Measurements from ENCODE around the gene CEACAM19. TPM values are rescaled to one million over a fixed set of nuclear protein-coding genes. Genes with fewer than 3 reads are reported as not detected.

CEACAM19 gene
- total and polyA plus RNA-seq, 9 of the 15 experiments (the other 6 are each of a cell fraction or from before 2014, with no cell fraction given) = 0.15 to 0.30 (median 0.23) TPM; not detected in 5

- TF ChIP-seq, protein P1, sequence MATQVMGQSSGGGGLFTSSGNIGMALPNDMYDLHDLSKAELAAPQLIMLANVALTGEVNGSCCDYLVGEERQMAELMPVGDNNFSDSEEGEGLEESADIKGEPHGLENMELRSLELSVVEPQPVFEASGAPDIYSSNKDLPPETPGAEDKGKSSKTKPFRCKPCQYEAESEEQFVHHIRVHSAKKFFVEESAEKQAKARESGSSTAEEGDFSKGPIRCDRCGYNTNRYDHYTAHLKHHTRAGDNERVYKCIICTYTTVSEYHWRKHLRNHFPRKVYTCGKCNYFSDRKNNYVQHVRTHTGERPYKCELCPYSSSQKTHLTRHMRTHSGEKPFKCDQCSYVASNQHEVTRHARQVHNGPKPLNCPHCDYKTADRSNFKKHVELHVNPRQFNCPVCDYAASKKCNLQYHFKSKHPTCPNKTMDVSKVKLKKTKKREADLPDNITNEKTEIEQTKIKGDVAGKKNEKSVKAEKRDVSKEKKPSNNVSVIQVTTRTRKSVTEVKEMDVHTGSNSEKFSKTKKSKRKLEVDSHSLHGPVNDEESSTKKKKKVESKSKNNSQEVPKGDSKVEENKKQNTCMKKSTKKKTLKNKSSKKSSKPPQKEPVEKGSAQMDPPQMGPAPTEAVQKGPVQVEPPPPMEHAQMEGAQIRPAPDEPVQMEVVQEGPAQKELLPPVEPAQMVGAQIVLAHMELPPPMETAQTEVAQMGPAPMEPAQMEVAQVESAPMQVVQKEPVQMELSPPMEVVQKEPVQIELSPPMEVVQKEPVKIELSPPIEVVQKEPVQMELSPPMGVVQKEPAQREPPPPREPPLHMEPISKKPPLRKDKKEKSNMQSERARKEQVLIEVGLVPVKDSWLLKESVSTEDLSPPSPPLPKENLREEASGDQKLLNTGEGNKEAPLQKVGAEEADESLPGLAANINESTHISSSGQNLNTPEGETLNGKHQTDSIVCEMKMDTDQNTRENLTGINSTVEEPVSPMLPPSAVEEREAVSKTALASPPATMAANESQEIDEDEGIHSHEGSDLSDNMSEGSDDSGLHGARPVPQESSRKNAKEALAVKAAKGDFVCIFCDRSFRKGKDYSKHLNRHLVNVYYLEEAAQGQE (IDR thresholded peaks at IDR 0.05; ENCODE audit: borderline replicate concordance) = peak; percentile 84
- TF ChIP-seq, protein P1 (CRISPR knock-in tag; IDR thresholded peaks at IDR 0.05; ENCODE audit: low read depth) = no peak
- TF ChIP-seq BCOR (IDR thresholded peaks at IDR 0.05) = peak; percentile 89
- TF ChIP-seq HDAC3 (IDR thresholded peaks at IDR 0.05; ENCODE audit: borderline replicate concordance, partially characterized antibody) = no peak
- TF ChIP-seq XRCC3 (IDR thresholded peaks at IDR 0.05) = no peak
- peak; percentile 67 for TF ChIP-seq BRD9 (IDR thresholded peaks at IDR 0.05; ENCODE audit: low read depth, partially characterized antibody)
- no peak for TF ChIP-seq HMG20A (CRISPR knock-in tag; conservative IDR thresholded peaks at IDR 0.05)
- peak; percentile 47; the same call in 1 of the 2 replicates for TF ChIP-seq JUN (IDR thresholded peaks at IDR 0.05; ENCODE audit: borderline replicate concordance, low read depth, low read length)
- TF ChIP-seq JUN (CRISPR knock-in tag; IDR thresholded peaks at IDR 0.05; ENCODE audit: borderline replicate concordance) = no peak
- TF ChIP-seq, protein P2, sequence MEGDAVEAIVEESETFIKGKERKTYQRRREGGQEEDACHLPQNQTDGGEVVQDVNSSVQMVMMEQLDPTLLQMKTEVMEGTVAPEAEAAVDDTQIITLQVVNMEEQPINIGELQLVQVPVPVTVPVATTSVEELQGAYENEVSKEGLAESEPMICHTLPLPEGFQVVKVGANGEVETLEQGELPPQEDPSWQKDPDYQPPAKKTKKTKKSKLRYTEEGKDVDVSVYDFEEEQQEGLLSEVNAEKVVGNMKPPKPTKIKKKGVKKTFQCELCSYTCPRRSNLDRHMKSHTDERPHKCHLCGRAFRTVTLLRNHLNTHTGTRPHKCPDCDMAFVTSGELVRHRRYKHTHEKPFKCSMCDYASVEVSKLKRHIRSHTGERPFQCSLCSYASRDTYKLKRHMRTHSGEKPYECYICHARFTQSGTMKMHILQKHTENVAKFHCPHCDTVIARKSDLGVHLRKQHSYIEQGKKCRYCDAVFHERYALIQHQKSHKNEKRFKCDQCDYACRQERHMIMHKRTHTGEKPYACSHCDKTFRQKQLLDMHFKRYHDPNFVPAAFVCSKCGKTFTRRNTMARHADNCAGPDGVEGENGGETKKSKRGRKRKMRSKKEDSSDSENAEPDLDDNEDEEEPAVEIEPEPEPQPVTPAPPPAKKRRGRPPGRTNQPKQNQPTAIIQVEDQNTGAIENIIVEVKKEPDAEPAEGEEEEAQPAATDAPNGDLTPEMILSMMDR (IDR thresholded peaks at IDR 0.05 in 2 of 3, conservative IDR thresholded peaks at IDR 0.05 in 1 of 3; ENCODE audit: insufficient read depth in 2 of 3, low read depth in 1 of 3, low read length in 3 of 3) = peak; percentile 89 to 92 (median 90)
- no peak for TF ChIP-seq GTF2F1 (IDR thresholded peaks at IDR 0.05; ENCODE audit: low read depth, low read length)
- no peak for TF ChIP-seq ZZZ3 (IDR thresholded peaks at IDR 0.05)
- TF ChIP-seq CXXC5 (CRISPR knock-in tag; IDR thresholded peaks at IDR 0.05) = no peak
- TF ChIP-seq, protein P3, sequence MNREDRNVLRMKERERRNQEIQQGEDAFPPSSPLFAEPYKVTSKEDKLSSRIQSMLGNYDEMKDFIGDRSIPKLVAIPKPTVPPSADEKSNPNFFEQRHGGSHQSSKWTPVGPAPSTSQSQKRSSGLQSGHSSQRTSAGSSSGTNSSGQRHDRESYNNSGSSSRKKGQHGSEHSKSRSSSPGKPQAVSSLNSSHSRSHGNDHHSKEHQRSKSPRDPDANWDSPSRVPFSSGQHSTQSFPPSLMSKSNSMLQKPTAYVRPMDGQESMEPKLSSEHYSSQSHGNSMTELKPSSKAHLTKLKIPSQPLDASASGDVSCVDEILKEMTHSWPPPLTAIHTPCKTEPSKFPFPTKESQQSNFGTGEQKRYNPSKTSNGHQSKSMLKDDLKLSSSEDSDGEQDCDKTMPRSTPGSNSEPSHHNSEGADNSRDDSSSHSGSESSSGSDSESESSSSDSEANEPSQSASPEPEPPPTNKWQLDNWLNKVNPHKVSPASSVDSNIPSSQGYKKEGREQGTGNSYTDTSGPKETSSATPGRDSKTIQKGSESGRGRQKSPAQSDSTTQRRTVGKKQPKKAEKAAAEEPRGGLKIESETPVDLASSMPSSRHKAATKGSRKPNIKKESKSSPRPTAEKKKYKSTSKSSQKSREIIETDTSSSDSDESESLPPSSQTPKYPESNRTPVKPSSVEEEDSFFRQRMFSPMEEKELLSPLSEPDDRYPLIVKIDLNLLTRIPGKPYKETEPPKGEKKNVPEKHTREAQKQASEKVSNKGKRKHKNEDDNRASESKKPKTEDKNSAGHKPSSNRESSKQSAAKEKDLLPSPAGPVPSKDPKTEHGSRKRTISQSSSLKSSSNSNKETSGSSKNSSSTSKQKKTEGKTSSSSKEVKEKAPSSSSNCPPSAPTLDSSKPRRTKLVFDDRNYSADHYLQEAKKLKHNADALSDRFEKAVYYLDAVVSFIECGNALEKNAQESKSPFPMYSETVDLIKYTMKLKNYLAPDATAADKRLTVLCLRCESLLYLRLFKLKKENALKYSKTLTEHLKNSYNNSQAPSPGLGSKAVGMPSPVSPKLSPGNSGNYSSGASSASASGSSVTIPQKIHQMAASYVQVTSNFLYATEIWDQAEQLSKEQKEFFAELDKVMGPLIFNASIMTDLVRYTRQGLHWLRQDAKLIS (CRISPR knock-in tag; IDR thresholded peaks at IDR 0.05) = 0 out of 2 replicates have a peak, but pooled peaks have one; percentile 23
Observed at GRCh38 chr19:44689290-44690130, 18.2 kb downstream of the CEACAM19 start (continued).
